ENCODE data around the gene MED14.

The MED14 gene

DNA sequence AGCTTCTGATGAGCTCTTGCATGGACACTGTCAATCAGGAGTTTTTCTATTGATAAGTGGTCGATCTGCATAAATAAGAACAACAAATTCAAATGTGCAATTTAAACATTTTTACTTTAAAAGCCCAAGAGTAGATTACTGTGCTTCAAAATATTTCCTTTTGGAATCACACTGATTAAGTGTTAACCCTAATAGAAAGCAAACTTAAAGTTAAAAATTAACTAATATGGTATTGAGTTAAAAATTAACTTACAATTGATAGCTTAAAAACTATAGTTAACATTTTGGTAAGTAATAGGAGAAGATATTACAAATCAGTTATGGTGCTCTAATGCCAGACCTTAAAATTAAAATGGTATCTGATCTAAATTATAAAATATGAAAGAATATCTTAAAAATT, 25.9 kb downstream of the MED14 start:
- no peak overlapping the region for H3K27ac ChIP-seq
- no peak for TF ChIP-seq CTCF (conservative IDR thresholded peaks at IDR 0.05)

GRCh38 chrX:40705658-40706312, 29.6 kb downstream of the MED14 start:
- no peak overlapping the region for H3K27ac ChIP-seq

GRCh38 chrX:40700640-40701342, 34.6 kb downstream of the MED14 start:
- TF ChIP-seq CTCF (conservative IDR thresholded peaks at IDR 0.05): no peak
- H3K27ac ChIP-seq: no peak overlapping the region

More at GRCh38 chrX:40705658-40706312, 29.6 kb downstream of the MED14 start:
- no peak for TF ChIP-seq CTCF (conservative IDR thresholded peaks at IDR 0.05)

- TF ChIP-seq CTCF (conservative IDR thresholded peaks at IDR 0.05): no peak
- H3K27ac ChIP-seq: no peak overlapping the region
Measured at GRCh38 chrX:40698851-40699250, 36.5 kb downstream of the MED14 start.

- no peak for TF ChIP-seq CTCF (conservative IDR thresholded peaks at IDR 0.05)
- H3K27ac ChIP-seq: no peak overlapping the region
Measured at GRCh38 chrX:40694802-40695201, 40.5 kb downstream of the MED14 start.

DNA sequence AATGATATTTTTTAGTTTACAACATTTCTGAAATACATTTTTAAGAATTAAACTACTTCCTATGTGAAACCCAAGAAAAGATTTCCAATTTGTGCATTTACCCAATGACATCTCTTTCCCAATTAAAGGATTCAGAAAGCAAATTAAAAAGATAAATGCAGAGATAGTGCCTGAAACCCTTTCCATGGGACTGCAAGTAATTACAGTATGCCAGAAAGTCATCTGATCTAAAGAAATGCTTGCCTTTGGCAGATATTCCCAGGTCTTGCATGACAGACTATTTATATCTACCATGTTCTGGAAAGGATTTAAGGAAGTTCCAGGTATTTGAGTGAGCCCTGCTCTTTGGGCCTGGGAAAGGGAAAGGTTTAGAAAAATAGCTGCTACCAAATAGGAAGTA, 46.4 kb downstream of the MED14 start:
- TF ChIP-seq CTCF (conservative IDR thresholded peaks at IDR 0.05): no peak
- no peak overlapping the region for H3K27ac ChIP-seq

DNA sequence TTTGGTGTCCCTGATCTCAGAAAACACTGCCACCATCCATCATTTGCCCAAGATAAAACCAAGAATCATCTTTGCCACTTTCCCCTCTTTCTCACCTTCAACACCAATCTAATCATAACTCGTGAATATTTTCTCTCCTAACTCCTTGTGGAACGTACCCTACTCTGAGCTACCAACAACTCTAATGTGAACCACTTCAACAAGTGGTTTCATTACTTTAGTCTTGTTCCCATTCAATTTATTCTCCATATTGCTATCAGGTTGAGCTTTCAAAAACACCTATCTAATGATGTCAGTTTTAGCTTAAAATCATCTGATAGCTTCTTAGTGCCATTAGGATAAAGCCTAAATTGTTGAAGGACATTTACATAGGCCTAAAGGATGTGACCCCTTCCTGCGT, 48.2 kb downstream of the MED14 start:
- H3K27ac ChIP-seq: no peak overlapping the region
- TF ChIP-seq CTCF (conservative IDR thresholded peaks at IDR 0.05): no peak
